Heart left ventricle (tissue), 13 donors: ENCODE results near the gene OR51V1.

Source experiments
- POLR2A ChIP-seq, 2 donors: fragments of 450-650 bp; IDR thresholded peaks; one replicate each; pipeline ENCODE4 v1.6.1; 2017; ENCODE audit warnings: antibody characterized with exemption in 2 of 2, mild to moderate bottlenecking in 2 of 2, moderate library complexity in 2 of 2
- TF ChIP-seq, protein P1 (sequence below), 12 donors: fragments of 200-600 bp; sonication (generic) in 4 of 12; IDR thresholded peaks; one replicate each; pipeline versions ENCODE4 v1.5.0 to v1.8.0; 2018 to 2022; ENCODE audit warnings: antibody characterized with exemption in 12 of 12, mild to moderate bottlenecking in 5 of 12
- donor health status: ischemic (EF 13 %, LVEDD 7.1; RV severe dilation, severe dysfunction).
- donor health status: DM: no; HTN: yes; CAD: no.
- donor health status: DM: no; HTN: no; CAD: no.
- donor health status: ischemic (EF 25% LVEDD 6.9; RV normal size, moderate dysfunction).
- donor health status: ischemic (EF 25% LVEDD 5.7; RV mildly dilated, moderate dysfunction).
- donor health status: ischemic (EF 35%, LVEDD 5.7; RV mildly dilated, moderate dysfunction).
- donor health status: nonischemic (EF 11% LVEDD 7.7; RV severe dilation, severe dysfunction).
- donor health status: DM: yes; HTN: yes; CAD: no.
- donor health status: PGD.
- donor health status: ischemic (EF 29% LVEDD 5.4; RV normal size, mild dysfunction).
- donor health status: nonischemic (EF 23%, LVEDD 6.1; RV moderate dilation, normal function).

- TF ChIP-seq POLR2A (IDR thresholded peaks at IDR 0.05), result no peak
- TF ChIP-seq, protein P1, sequence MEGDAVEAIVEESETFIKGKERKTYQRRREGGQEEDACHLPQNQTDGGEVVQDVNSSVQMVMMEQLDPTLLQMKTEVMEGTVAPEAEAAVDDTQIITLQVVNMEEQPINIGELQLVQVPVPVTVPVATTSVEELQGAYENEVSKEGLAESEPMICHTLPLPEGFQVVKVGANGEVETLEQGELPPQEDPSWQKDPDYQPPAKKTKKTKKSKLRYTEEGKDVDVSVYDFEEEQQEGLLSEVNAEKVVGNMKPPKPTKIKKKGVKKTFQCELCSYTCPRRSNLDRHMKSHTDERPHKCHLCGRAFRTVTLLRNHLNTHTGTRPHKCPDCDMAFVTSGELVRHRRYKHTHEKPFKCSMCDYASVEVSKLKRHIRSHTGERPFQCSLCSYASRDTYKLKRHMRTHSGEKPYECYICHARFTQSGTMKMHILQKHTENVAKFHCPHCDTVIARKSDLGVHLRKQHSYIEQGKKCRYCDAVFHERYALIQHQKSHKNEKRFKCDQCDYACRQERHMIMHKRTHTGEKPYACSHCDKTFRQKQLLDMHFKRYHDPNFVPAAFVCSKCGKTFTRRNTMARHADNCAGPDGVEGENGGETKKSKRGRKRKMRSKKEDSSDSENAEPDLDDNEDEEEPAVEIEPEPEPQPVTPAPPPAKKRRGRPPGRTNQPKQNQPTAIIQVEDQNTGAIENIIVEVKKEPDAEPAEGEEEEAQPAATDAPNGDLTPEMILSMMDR (IDR thresholded peaks at IDR 0.05), result no peak
Observed at GRCh38 chr11:5153574-5154431, 46.7 kb downstream of the OR51V1 start.
